PC-9 (cell line): ENCODE results near the gene TBC1D3B. TPM values are rescaled to one million over a fixed set of nuclear protein-coding genes. Genes with fewer than 3 reads are reported as not detected.

ENCODE experiments used
- BruUV-seq: library from RNA; stranded (reverse); fragments of 400-500 nt; replicated peaks from 2 replicates; lab custom pipeline; 2021; lab: Mats Ljungman, UMichigan
- CTCF ChIA-PET: fragments of 300-600 bp; sonication (Branson Sonifier 250); formaldehyde crosslinking; loops from one replicate; lab custom pipeline; 2022; ENCODE audit warnings: antibody characterized with exemption; lab: Charles Lee
- POLR2A ChIA-PET: fragments of 300-600 bp; sonication (Branson Sonifier 250); formaldehyde crosslinking; loops from one replicate; lab custom pipeline; 2022; ENCODE audit warnings: antibody characterized with exemption; ENCODE audit not compliant: unreplicated experiment; lab: Charles Lee
- DNase-seq, 2 experiments: peaks; one replicate each; pipeline versions ENCODE4 v3.0.0 to v3.0.0-alpha.2; 2015 to 2022; ENCODE audit warnings: mixed read lengths in 1 of 2
- H2AFZ ChIP-seq: fragments of 200-600 bp; sonication (generic); 2 replicates; pipeline ENCODE4 v1.8.1; 2017; ENCODE audit warnings: antibody characterized with exemption
- H3F3A ChIP-seq: fragments of 200-600 bp; sonication (generic); 2 replicates; pipeline ENCODE4 v1.8.1; 2017; ENCODE audit warnings: antibody characterized with exemption, mild to moderate bottlenecking, low read depth; ENCODE audit not compliant: insufficient read depth
- H3K27ac ChIP-seq: fragments of 200-600 bp; sonication (generic); 2 replicates; pipeline ENCODE4 v1.6.1; 2016; ENCODE audit warnings: mixed run types
- H3K27me3 ChIP-seq: fragments of 200-600 bp; sonication (generic); 2 replicates; pipeline ENCODE4 v1.6.1; 2016; ENCODE audit warnings: low read depth, mixed run types; ENCODE audit not compliant: insufficient read depth
- H3K36me3 ChIP-seq: fragments of 200-600 bp; sonication (generic); 2 replicates; pipeline ENCODE4 v1.6.1; 2016; ENCODE audit warnings: low read depth, mixed run types
- H3K4me1 ChIP-seq: fragments of 200-600 bp; sonication (generic); replicated peaks from 2 replicates; pipeline ENCODE4 v1.6.1; 2016; ENCODE audit warnings: mixed run types; ENCODE audit not compliant: insufficient read depth
- H3K4me2 ChIP-seq: fragments of 200-600 bp; sonication (generic); 2 replicates; pipeline ENCODE4 v1.6.1; 2017; ENCODE audit warnings: mixed run types
- H3K4me3 ChIP-seq: fragments of 200-600 bp; sonication (generic); 2 replicates; pipeline ENCODE4 v1.6.1; 2016; ENCODE audit warnings: mixed run types
- H3K79me2 ChIP-seq: fragments of 200-600 bp; sonication (generic); 2 replicates; pipeline ENCODE4 v1.6.1; 2017; ENCODE audit warnings: low read depth, mixed run types
- H3K9me2 ChIP-seq: fragments of 200-600 bp; sonication (generic); 2 replicates; pipeline ENCODE4 v1.8.1; 2017; ENCODE audit warnings: mild to moderate bottlenecking; ENCODE audit not compliant: insufficient read depth
- H3K9me3 ChIP-seq: fragments of 200-600 bp; sonication (generic); 2 replicates; pipeline ENCODE4 v1.8.1; 2016; ENCODE audit warnings: low read depth; ENCODE audit not compliant: insufficient read depth
- H4K20me1 ChIP-seq: fragments of 200-600 bp; sonication (generic); 2 replicates; pipeline ENCODE4 v1.8.1; 2017; ENCODE audit not compliant: insufficient read depth
- EZH2 ChIP-seq: fragments of 200-600 bp; sonication (generic); IDR thresholded peaks from 2 replicates; pipeline ENCODE4 v1.8.0; 2017; ENCODE audit warnings: antibody characterized with exemption, low read depth
- intact Hi-C: fragments of 100-400 bp; cut with micrococcal nuclease; formaldehyde crosslinking; loops from one replicate; pipeline ENCODE4 v1.10.0; 2022; ENCODE audit not compliant: unreplicated experiment
- total RNA-seq: library from RNA; stranded (reverse); gene quantifications from 2 replicates; pipeline ENCODE4 v1.2.3, GENCODE V29; 2021
- TF ChIP-seq, protein P1 (sequence below): fragments of 200-600 bp; sonication (generic); conservative IDR thresholded peaks from 2 replicates; pipeline ENCODE4 v1.6.1; 2017; ENCODE audit warnings: mixed run types, antibody characterized with exemption, mild to moderate bottlenecking, moderate library complexity

TBC1D3B gene
- total RNA-seq, 1 experiment from 2014 or later = 13.8 TPM

DNA sequence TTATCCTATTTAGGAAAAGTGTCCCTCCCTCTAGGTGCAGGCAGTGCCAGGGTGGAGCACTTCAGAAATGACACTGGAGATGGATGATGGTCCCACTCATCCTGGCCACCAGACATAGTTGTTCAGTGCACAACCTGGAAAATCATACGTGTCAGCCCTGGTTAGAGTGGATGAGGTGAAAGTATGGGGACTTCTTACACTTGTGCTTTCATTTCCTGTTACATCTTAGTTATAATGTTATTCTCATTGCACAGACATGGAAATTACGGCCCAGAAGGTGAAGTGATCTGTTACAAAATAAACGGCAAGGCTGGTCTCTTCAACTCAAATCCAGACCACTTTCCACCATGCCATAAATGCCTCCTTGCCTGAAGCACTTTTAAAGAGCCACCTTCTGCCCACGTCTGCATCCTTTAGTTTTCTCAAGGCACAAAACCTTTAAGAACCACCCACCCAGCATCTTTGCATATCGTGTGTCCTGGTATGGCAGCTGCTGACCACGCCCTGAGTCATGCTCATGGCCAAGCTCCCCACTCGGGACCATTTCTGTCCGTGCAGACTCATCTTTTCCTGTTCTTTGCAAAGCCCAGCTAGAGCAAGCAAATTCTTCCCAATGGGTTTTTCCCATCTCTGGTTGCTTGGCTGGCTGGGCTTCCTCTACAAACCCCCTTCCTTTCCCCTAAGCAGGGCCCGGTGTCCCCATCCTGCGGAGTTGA lies 22.4 kb downstream of the TBC1D3B start:
- Histone ChIP-seq H3K4me3 (no peak overlapping the region), H3K9me3 (no peaks in the 10 kb centered on the region), H3K4me2 (no peak overlapping the region), H3K9me2 (no peaks in the 10 kb centered on the region), H3K27ac (no peak overlapping the region), H3K4me1 (no peaks in the 10 kb centered on the region), H4K20me1 (no peaks in the 10 kb centered on the region), H3K79me2 (no peaks in the 10 kb centered on the region), H3K27me3 (peaks cover 42% of the 10 kb centered on the region), H3K36me3 (no peaks in the 10 kb centered on the region), H3F3A (no peaks in the 10 kb centered on the region), H2AFZ (no peak overlapping the region)
- no TSS peak for BruUV-seq
- intact Hi-C loops = no loop called here
- ChIA-PET CTCF (no interaction called here), POLR2A (no interaction called here)
- TF ChIP-seq EZH2 = no peak
- TF ChIP-seq, protein P1, sequence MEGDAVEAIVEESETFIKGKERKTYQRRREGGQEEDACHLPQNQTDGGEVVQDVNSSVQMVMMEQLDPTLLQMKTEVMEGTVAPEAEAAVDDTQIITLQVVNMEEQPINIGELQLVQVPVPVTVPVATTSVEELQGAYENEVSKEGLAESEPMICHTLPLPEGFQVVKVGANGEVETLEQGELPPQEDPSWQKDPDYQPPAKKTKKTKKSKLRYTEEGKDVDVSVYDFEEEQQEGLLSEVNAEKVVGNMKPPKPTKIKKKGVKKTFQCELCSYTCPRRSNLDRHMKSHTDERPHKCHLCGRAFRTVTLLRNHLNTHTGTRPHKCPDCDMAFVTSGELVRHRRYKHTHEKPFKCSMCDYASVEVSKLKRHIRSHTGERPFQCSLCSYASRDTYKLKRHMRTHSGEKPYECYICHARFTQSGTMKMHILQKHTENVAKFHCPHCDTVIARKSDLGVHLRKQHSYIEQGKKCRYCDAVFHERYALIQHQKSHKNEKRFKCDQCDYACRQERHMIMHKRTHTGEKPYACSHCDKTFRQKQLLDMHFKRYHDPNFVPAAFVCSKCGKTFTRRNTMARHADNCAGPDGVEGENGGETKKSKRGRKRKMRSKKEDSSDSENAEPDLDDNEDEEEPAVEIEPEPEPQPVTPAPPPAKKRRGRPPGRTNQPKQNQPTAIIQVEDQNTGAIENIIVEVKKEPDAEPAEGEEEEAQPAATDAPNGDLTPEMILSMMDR = no peak
- no peak for DNase-seq

DNA sequence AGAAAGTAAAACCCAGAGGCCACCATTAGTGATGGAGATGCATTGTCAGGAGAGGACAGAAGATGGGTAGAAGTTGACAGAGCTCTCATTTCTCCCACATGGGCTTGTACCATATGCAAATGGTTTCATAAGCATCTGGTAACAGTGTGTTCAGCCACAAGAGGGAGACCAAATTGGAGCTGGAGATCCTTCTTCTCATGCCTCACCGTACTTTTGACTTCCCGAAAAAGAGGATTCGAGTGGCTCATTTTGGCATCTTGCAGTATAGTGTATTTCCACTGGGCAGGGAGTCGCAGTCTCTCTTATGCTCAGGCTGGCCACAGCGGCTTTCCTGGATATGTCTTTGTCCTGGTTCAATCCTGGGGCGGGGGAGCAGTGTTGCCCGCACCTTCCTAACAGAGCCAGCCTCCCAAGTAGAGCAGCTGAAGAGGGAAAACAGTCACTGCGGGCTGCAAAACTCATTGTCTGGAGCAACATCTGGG lies 23.8 kb downstream of the TBC1D3B start:
- Histone ChIP-seq H3F3A (no peaks in the 10 kb centered on the region), H3K27ac (no peak overlapping the region), H3K9me3 (no peaks in the 10 kb centered on the region), H3K27me3 (peaks cover 42% of the 10 kb centered on the region), H3K4me3 (no peak overlapping the region), H4K20me1 (no peaks in the 10 kb centered on the region), H3K36me3 (no peaks in the 10 kb centered on the region), H3K9me2 (no peaks in the 10 kb centered on the region), H2AFZ (no peak overlapping the region), H3K4me1 (no peaks in the 10 kb centered on the region), H3K4me2 (no peak overlapping the region), H3K79me2 (no peaks in the 10 kb centered on the region)
- no peak for DNase-seq
- POLR2A ChIA-PET = no interaction called here
- CTCF ChIA-PET = no interaction called here
- TF ChIP-seq EZH2 = no peak
- TF ChIP-seq, protein P1 = no peak
- intact Hi-C loops = no loop called here
- BruUV-seq = no TSS peak

DNA sequence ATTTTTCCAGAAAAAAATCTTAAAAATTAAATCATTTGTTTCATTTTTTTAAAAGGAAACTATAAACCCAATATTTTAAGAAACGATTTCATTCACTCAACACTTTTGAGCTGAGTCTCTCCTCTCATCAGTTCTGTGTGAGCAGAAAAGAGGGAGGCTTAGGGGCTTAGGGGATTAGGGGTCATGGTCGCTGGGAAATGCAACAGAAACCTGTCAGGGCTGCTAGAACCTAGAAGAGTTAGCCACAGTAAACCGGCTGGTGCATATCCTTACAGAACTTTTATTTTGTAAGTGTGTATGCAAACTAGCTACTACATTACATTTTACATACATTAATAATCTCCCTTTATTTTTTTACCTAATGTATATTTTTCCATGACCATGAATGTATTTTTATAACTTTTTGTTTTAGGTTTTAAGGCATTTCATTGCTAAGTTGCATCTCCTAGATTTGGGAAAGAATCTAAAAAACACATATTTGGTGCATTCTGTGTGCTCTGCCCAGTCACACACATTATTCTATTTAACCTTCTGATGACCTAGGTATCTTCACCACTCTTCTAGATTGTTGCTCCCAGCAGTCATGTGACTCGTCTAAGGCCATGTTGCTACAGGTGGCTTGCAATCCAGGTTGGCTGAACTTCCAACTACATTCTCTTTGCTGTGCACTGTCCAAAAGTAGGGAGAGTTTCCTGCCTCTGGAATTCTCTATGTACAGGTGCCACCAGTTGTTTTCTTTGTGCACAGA lies 24.4 kb downstream of the TBC1D3B start:
- POLR2A ChIA-PET = no interaction called here
- no peak for DNase-seq
- H4K20me1 ChIP-seq = no peaks in the 10 kb centered on the region
- H3K4me2 ChIP-seq = no peak overlapping the region
- no peaks in the 10 kb centered on the region for H3K9me2 ChIP-seq
- no TSS peak for BruUV-seq
- CTCF ChIA-PET = no interaction called here
- no peaks in the 10 kb centered on the region for H3K79me2 ChIP-seq
- H3K36me3 ChIP-seq = no peaks in the 10 kb centered on the region
- H2AFZ ChIP-seq = no peak overlapping the region
- H3K4me1 ChIP-seq = no peaks in the 10 kb centered on the region
- TF ChIP-seq, protein P1 = no peak
- TF ChIP-seq EZH2 = no peak
- intact Hi-C loops = no loop called here
- no peak overlapping the region for H3K27ac ChIP-seq
- H3K9me3 ChIP-seq = no peaks in the 10 kb centered on the region
- no peak overlapping the region for H3K4me3 ChIP-seq
- H3F3A ChIP-seq = no peaks in the 10 kb centered on the region
- peaks cover 41% of the 10 kb centered on the region for H3K27me3 ChIP-seq
